Neural progenitor cell (in vitro differentiated cells): ENCODE results near the gene YEATS4. TPM values are rescaled to one million over a fixed set of nuclear protein-coding genes. Genes with fewer than 3 reads are reported as not detected.
A peak's percentile ranks its signal among the peaks of the same experiment; 100 is the strongest.

Source experiments
- DNase-seq: peaks from one replicate; pipeline ENCODE4 v3.0.0-alpha.2; 2016; ENCODE audit warnings: low spot score
- H2AFZ ChIP-seq: fragments of 200-600 bp; sonication (generic); replicated peaks from 2 replicates; pipeline ENCODE4 v1.6.1; 2016; ENCODE audit warnings: antibody characterized with exemption
- H3F3A ChIP-seq: fragments of 200-600 bp; sonication (generic); 2 replicates; pipeline ENCODE4 v1.6.1; 2016; ENCODE audit warnings: antibody characterized with exemption, low read depth
- H3K27ac ChIP-seq: fragments of 200-600 bp; sonication (generic); 2 replicates; pipeline ENCODE4 v1.5.1; 2016; ENCODE audit warnings: mild to moderate bottlenecking
- H3K27me3 ChIP-seq: fragments of 200-600 bp; sonication (generic); 2 replicates; pipeline ENCODE4 v1.6.1; 2016; ENCODE audit warnings: mild to moderate bottlenecking, moderate library complexity
- H3K36me3 ChIP-seq: fragments of 200-600 bp; sonication (generic); 2 replicates; pipeline ENCODE4 v1.5.1; 2016
- H3K4me1 ChIP-seq: fragments of 200-600 bp; sonication (generic); 2 replicates; pipeline ENCODE4 v1.6.1; 2016; ENCODE audit warnings: mixed run types
- H3K4me2 ChIP-seq: fragments of 200-600 bp; sonication (generic); 2 replicates; pipeline ENCODE4 v1.6.1; 2016
- H3K4me3 ChIP-seq: fragments of 200-600 bp; sonication (generic); 2 replicates; pipeline ENCODE4 v1.5.1; 2016
- H3K79me2 ChIP-seq: fragments of 200-600 bp; sonication (generic); 2 replicates; pipeline ENCODE4 v1.6.1; 2016; ENCODE audit warnings: low read depth
- H3K9ac ChIP-seq: fragments of 200-600 bp; sonication (generic); 2 replicates; pipeline ENCODE4 v1.6.1; 2016
- H3K9me3 ChIP-seq: fragments of 200-600 bp; sonication (generic); 2 replicates; pipeline ENCODE4 v1.5.1; 2016; ENCODE audit warnings: low read depth
- H4K20me1 ChIP-seq: fragments of 200-600 bp; sonication (generic); 2 replicates; pipeline ENCODE4 v1.6.1; 2016; ENCODE audit warnings: low read depth
- H3K27ac Mint-ChIP-seq: 3 replicates; pipeline ENCODE4 v1.8.0; 2021; ENCODE audit warnings: mixed read lengths
- H3K27me3 Mint-ChIP-seq: 2 replicates; pipeline ENCODE4 v1.8.0; 2022; ENCODE audit warnings: low read depth, mild to moderate bottlenecking, inconsistent platforms, moderate library complexity, mixed read lengths; ENCODE audit not compliant: insufficient read depth
- H3K36me3 Mint-ChIP-seq: 3 replicates; pipeline ENCODE4 v1.8.0; 2021; ENCODE audit warnings: mixed read lengths
- H3K4me1 Mint-ChIP-seq: 3 replicates; pipeline ENCODE4 v1.8.0; 2021; ENCODE audit warnings: mixed read lengths
- H3K4me3 Mint-ChIP-seq: 3 replicates; pipeline ENCODE4 v1.8.0; 2021; ENCODE audit warnings: mild to moderate bottlenecking, moderate library complexity, mixed read lengths
- H3K9me3 Mint-ChIP-seq: 3 replicates; pipeline ENCODE4 v1.8.0; 2020; ENCODE audit warnings: mixed read lengths
- EZH2 ChIP-seq: fragments of 200-600 bp; sonication (generic); IDR thresholded peaks from 2 replicates; pipeline ENCODE4 v1.6.1; 2017; ENCODE audit warnings: antibody characterized with exemption, mild to moderate bottlenecking, moderate library complexity
- EZH2phosphoT487 ChIP-seq: fragments of 200-600 bp; sonication (generic); IDR thresholded peaks from 2 replicates; pipeline ENCODE4 v1.6.1; 2017; ENCODE audit warnings: antibody characterized with exemption
- total RNA-seq: library from RNA; depleted of rRNA; stranded (reverse); fragments of >200 nt; gene quantifications from 2 replicates; pipeline ENCODE4 v1.2.3, GENCODE V29; 2015; ENCODE audit warnings: low replicate concordance
- TF ChIP-seq, protein P1 (sequence below): fragments of 200-600 bp; sonication (generic); IDR thresholded peaks from 2 replicates; pipeline ENCODE4 v1.5.1; 2017; ENCODE audit warnings: antibody characterized with exemption, mild to moderate bottlenecking

YEATS4 gene
- total RNA-seq, 1 donor from 2014 or later, result 159 TPM

DNA sequence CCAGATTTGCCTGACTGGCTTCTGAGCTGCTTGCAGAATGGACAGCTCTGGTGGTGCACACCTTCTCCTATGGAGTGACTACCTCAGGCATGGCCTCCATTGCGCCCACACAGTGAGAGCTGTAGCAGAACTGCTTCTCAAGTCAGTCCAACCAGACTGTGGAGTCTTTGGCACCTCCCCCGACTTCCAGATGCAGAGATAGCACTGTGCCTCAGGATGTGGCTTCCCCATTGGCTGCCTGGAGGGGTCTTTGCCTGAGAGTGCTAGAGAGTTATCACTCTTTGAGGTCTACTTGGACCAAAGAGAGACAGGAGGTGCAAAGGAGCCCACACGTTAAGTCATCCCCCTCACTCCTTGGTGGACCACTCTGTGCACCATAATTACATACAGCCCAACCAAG, 65.9 kb downstream of the YEATS4 start:
- no peaks in the 10 kb centered on the region for H3K4me1 Mint-ChIP-seq
- H3K27ac Mint-ChIP-seq, result no peak overlapping the region
- H2AFZ ChIP-seq, result no peak overlapping the region
- H3K27me3 ChIP-seq, result no peaks in the 10 kb centered on the region
- H3K4me3 Mint-ChIP-seq, result no peak overlapping the region
- H3K9me3 ChIP-seq, result no peaks in the 10 kb centered on the region
- no peaks in the 10 kb centered on the region for H3K36me3 ChIP-seq
- H3K4me1 ChIP-seq, result no peaks in the 10 kb centered on the region
- no peaks in the 10 kb centered on the region for H4K20me1 ChIP-seq
- no peaks in the 10 kb centered on the region for H3K79me2 ChIP-seq
- no peaks in the 10 kb centered on the region for H3K9me3 Mint-ChIP-seq
- DNase-seq, result no peak
- H3F3A ChIP-seq, result no peaks in the 10 kb centered on the region
- peaks cover 3% of the 10 kb centered on the region for H3K27me3 Mint-ChIP-seq
- H3K36me3 Mint-ChIP-seq, result peaks cover 1% of the 10 kb centered on the region
- no peak overlapping the region for H3K4me2 ChIP-seq
- no peak for TF ChIP-seq EZH2phosphoT487
- TF ChIP-seq EZH2, result no peak
- TF ChIP-seq, protein P1, sequence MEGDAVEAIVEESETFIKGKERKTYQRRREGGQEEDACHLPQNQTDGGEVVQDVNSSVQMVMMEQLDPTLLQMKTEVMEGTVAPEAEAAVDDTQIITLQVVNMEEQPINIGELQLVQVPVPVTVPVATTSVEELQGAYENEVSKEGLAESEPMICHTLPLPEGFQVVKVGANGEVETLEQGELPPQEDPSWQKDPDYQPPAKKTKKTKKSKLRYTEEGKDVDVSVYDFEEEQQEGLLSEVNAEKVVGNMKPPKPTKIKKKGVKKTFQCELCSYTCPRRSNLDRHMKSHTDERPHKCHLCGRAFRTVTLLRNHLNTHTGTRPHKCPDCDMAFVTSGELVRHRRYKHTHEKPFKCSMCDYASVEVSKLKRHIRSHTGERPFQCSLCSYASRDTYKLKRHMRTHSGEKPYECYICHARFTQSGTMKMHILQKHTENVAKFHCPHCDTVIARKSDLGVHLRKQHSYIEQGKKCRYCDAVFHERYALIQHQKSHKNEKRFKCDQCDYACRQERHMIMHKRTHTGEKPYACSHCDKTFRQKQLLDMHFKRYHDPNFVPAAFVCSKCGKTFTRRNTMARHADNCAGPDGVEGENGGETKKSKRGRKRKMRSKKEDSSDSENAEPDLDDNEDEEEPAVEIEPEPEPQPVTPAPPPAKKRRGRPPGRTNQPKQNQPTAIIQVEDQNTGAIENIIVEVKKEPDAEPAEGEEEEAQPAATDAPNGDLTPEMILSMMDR, result no peak
- no peak overlapping the region for H3K4me3 ChIP-seq
- no peak overlapping the region for H3K9ac ChIP-seq
- no peak overlapping the region for H3K27ac ChIP-seq

DNA sequence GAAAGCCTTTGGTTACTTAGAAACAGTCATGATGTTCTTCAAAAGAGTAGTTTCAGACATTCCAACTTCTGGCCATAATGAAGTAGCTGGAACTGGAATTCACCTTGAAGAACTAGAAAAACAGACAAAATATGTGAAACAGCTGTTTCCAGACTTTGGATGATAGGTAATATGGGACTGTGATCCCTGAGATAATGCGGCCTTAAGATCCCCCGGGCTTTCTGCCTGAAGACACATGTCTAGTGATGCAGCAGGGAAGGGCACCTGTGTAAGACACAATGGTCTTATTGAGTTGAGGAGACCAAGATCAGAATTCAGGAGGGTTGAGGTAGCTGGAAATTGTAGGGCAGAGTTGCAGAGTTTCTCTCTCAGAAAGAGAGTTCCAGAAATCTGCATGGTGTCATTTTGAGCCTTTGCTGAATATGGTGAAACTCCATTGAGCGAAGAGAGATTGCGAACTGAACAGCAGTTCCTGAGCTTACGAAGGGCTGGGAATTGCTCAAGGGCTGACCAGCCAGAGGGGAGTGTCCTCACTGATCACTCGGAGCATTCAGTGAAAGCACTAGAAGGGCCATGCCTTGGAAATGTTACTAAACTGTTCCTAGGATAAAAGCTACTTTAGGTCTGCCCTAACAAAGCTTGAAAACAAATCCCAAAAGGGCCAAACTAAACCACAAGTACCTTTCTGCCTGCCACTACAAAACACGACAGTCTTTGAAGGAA, 69.0 kb downstream of the YEATS4 start:
- H3K4me1 ChIP-seq, result no peaks in the 10 kb centered on the region
- TF ChIP-seq EZH2, result no peak
- no peak for TF ChIP-seq EZH2phosphoT487
- TF ChIP-seq, protein P1, result no peak
- H3K27me3 ChIP-seq, result no peaks in the 10 kb centered on the region
- H3K36me3 ChIP-seq, result no peaks in the 10 kb centered on the region
- H3K79me2 ChIP-seq, result no peaks in the 10 kb centered on the region
- H3F3A ChIP-seq, result no peaks in the 10 kb centered on the region
- Mint-ChIP-seq H3K27ac (no peak overlapping the region), H3K4me1 (no peaks in the 10 kb centered on the region), H3K4me3 (no peak overlapping the region), H3K9me3 (no peaks in the 10 kb centered on the region), H3K27me3 (peaks cover 3% of the 10 kb centered on the region), H3K36me3 (peaks cover 1% of the 10 kb centered on the region)
- H2AFZ ChIP-seq, result no peak overlapping the region
- DNase-seq, result peak; percentile 6
- H3K9ac ChIP-seq, result no peak overlapping the region
- H3K4me2 ChIP-seq, result no peak overlapping the region
- no peak overlapping the region for H3K27ac ChIP-seq
- H4K20me1 ChIP-seq, result no peaks in the 10 kb centered on the region
- H3K4me3 ChIP-seq, result no peak overlapping the region
- no peaks in the 10 kb centered on the region for H3K9me3 ChIP-seq

DNA sequence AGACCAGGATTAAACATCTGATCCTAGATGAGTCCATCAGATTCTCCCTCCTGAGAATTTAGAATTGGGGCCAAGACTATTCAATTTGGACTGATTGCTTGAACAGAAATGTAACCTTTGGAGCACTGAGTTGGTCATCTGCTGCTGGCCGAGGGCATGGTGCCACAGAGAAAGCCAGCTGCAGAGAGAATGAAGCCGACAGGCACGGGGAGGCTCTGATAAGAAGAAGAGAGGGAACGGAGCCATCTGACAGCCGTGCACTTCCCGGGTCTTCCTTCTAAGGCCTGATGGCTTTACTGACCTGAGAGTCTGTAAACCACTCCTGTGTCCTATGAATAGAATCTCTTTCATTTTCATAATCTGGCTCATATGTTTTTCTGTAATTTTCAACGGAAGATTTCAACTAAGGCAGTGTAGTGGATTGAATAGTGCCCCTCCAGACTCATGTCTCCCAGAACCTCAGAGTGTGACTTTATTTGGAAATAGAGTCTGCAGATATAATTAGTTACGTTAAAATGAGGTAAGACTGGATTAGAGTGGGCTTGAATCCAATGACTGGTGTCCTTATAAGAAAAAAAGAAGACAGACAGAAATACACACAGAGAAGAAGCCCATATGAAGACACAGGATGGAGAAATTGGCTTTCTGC, 71.5 kb downstream of the YEATS4 start:
- Histone ChIP-seq H3K27ac (no peak overlapping the region), H3K4me3 (no peak overlapping the region), H3K9ac (no peak overlapping the region)

More for the DNA sequence above, 71.5 kb downstream of the YEATS4 start:
- Histone ChIP-seq H3K4me2 (no peak overlapping the region), H4K20me1 (no peaks in the 10 kb centered on the region), H3K27me3 (no peaks in the 10 kb centered on the region), H2AFZ (no peak overlapping the region), H3F3A (no peaks in the 10 kb centered on the region), H3K36me3 (no peaks in the 10 kb centered on the region), H3K4me1 (no peaks in the 10 kb centered on the region), H3K79me2 (no peaks in the 10 kb centered on the region), H3K9me3 (no peaks in the 10 kb centered on the region)
- no peaks in the 10 kb centered on the region for H3K27me3 Mint-ChIP-seq
- H3K4me3 Mint-ChIP-seq, result no peak overlapping the region
- DNase-seq, result no peak
- TF ChIP-seq EZH2phosphoT487, result no peak
- no peak for TF ChIP-seq EZH2
- TF ChIP-seq, protein P1, result no peak
- H3K27ac Mint-ChIP-seq, result no peak overlapping the region
- no peaks in the 10 kb centered on the region for H3K4me1 Mint-ChIP-seq
- H3K36me3 Mint-ChIP-seq, result no peaks in the 10 kb centered on the region
- H3K9me3 Mint-ChIP-seq, result no peaks in the 10 kb centered on the region
